ENCODE measurements around the gene CACNA1I.

Gene CACNA1I

GRCh38 chr22:39535831-39536449 is 34.6 kb upstream of the CACNA1I start:
- DNase-seq = no peak

GRCh38 chr22:39536711-39537110 is 33.8 kb upstream of the CACNA1I start:
- DNase-seq = no peak

GRCh38 chr22:39537975-39538374 is 32.6 kb upstream of the CACNA1I start:
- DNase-seq = no peak

GRCh38 chr22:39543095-39543494 is 27.5 kb upstream of the CACNA1I start:
- DNase-seq = peak; percentile 57

GRCh38 chr22:39545386-39546365 is 24.9 kb upstream of the CACNA1I start:
- no peak for DNase-seq

GRCh38 chr22:39546889-39547586 is 23.5 kb upstream of the CACNA1I start:
- DNase-seq = no peak

GRCh38 chr22:39547587-39547947 is 23.0 kb upstream of the CACNA1I start:
- DNase-seq = no peak

GRCh38 chr22:39553429-39553828 is 17.1 kb upstream of the CACNA1I start:
- DNase-seq = no peak

- no peak for DNase-seq
These were observed 16.4 kb upstream of the CACNA1I start for GRCh38 chr22:39554151-39554550.

GRCh38 chr22:39556970-39557841 is 13.3 kb upstream of the CACNA1I start:
- no peak for DNase-seq

GRCh38 chr22:39558254-39558727 is 12.3 kb upstream of the CACNA1I start:
- no peak for DNase-seq

- no peak for DNase-seq
These were observed 11.6 kb upstream of the CACNA1I start for GRCh38 chr22:39558950-39559349.

- DNase-seq = no peak
These were observed 11.0 kb upstream of the CACNA1I start for GRCh38 chr22:39559456-39560105.

- no peak for DNase-seq
These were observed 10.4 kb upstream of the CACNA1I start for GRCh38 chr22:39560127-39560526.

- no peak for DNase-seq
These were observed 7.6 kb upstream of the CACNA1I start for GRCh38 chr22:39562839-39563489.

GRCh38 chr22:39563571-39564428 is 6.8 kb upstream of the CACNA1I start:
- DNase-seq = no peak

GRCh38 chr22:39565414-39565944 is 5.1 kb upstream of the CACNA1I start:
- no peak for DNase-seq

GRCh38 chr22:39567135-39567946 is 3.2 kb upstream of the CACNA1I start:
- DNase-seq = no peak

All from NCI-H1694 (cell line).